HUES64 (cell line): Measurements from ENCODE around the gene FBXL16.
A peak's percentile ranks its signal among the peaks of the same experiment; 100 is the strongest.

Experiments used
- H3K27ac ChIP-seq: 2 replicates; pipeline ENCODE4 v1.7.0; 2013; ENCODE audit warnings: low read depth, low read length, inconsistent platforms
- H3K27me3 ChIP-seq: 2 replicates; pipeline ENCODE4 v1.6.1; 2013; ENCODE audit warnings: mild to moderate bottlenecking, low read length; ENCODE audit not compliant: insufficient read depth
- H3K36me3 ChIP-seq: 2 replicates; pipeline ENCODE4 v1.6.1; 2013; ENCODE audit warnings: mild to moderate bottlenecking, low read length; ENCODE audit not compliant: insufficient read depth
- H3K4me1 ChIP-seq: 2 replicates; pipeline ENCODE4 v1.6.1; 2013; ENCODE audit warnings: mild to moderate bottlenecking, low read length, moderate library complexity; ENCODE audit not compliant: insufficient read depth
- H3K4me3 ChIP-seq: 2 replicates; pipeline ENCODE4 v1.5.1; 2013; ENCODE audit warnings: mild to moderate bottlenecking, low read length, moderate library complexity
- H3K9ac ChIP-seq: 2 replicates; pipeline ENCODE4 v1.6.1; 2013; ENCODE audit warnings: mild to moderate bottlenecking, low read depth, low read length
- H3K9me3 ChIP-seq: 2 replicates; pipeline ENCODE4 v1.6.1; 2013; ENCODE audit warnings: low read depth, low read length; ENCODE audit not compliant: insufficient read depth
- WGBS: fragments of 150-250, 120-280 bp; methylation state at CpG from one replicate; pipeline ENCODE4 v1.1.7; 2013; ENCODE audit warnings: missing lambda C conversion rate; 5-methylcytosine and 5-hydroxymethylcytosine counted together

FBXL16 gene

DNA sequence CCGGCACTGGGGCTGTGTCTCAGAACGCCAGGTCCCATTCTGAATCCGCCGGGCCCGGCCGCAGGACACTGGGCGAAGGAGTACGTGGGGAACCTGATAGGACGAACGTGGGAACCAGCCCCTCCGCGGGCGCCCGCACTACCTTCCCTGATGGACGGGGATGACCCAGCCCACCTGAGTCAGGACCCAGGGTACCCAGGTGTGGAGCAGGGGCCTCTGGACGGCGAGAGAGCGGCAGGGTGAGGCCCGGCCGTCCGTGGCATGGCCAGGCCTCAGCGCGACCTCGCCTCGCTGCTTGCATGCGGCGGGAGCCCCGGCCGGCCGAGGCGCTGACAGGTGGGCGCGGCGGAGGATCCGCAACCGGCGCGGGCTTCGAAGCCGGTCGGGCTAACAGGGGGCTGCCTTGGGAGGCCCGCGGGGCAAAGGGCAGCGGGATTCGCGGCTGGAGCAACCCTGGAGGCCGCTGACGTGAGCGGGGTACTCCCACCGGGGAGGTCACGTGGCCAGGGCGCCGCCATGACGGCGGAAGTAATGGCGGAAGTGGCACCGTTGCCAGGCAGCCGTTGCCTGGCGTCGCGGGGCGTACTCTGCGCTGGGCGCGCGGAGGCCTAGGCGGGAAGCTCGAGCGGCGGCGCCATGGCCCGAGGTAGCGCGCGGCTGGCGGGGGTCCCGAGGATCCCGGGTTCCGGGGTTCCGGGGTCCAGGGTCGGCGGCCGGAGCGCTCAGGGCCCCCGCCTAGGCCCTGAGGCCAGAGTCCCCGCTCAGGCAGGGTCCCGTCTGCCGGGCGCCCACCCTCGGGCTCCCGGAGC is 56.6 kb downstream of the FBXL16 start, which contains the start of gene WDR90:
Gene WDR90, plus strand, starts transcription at position 585 of the 809 bp plus-strand sequence. Its CDS starts 52 bp downstream, at position 637.
- Histone ChIP-seq H3K9ac (peak within 1 kb of the TSS; percentile 74), H3K4me3 (peak within 1 kb of the TSS; percentile 65), H3K4me1 (no peaks in the 10 kb centered on the region), H3K27me3 (no peaks in the 10 kb centered on the region), H3K36me3 (peaks cover 19% of the 10 kb centered on the region; the same call in 1 of the 2 replicates), H3K9me3 (no peaks in the 10 kb centered on the region), H3K27ac (peak within 1 kb of the TSS; percentile 82)
- WGBS = 2% methylated on average over 91 of the region's 91 CpGs

DNA sequence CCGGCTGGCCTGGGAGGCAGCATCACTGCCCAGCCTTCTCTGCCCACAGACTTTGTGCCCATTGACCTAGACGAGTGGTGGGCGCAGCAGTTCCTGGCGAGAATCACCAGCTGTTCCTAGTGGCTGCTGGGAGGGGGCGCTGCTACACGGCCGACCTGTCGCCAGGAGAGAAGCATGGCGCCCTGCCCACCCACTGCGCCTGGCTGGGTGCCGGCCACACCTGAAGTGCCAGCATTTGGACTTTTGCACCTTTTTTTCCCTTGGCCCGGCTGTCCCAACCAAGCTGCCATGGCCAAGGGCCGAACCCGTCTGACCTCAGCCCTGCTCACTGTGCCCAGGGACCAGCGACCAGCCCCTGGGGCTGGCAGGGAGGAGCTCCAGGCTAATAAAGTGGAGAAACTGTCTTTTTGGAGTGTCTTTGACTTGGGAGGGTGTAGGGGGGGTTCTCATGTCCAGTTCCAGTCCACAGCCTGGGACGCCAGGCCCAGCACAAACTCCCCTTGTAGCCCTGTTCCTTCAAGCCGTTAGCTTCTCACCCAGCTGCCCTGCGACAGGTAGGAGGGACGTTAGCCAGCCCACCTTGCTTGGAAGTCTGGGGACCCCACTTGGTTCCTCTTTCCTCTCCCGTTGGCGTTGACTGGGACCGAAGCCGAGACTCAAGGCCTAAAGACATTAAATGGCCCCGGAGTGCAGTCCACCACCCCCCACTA is 57.4 kb downstream of the FBXL16 start:
- WGBS = 41% methylated on average over 24 of the region's 24 CpGs

DNA sequence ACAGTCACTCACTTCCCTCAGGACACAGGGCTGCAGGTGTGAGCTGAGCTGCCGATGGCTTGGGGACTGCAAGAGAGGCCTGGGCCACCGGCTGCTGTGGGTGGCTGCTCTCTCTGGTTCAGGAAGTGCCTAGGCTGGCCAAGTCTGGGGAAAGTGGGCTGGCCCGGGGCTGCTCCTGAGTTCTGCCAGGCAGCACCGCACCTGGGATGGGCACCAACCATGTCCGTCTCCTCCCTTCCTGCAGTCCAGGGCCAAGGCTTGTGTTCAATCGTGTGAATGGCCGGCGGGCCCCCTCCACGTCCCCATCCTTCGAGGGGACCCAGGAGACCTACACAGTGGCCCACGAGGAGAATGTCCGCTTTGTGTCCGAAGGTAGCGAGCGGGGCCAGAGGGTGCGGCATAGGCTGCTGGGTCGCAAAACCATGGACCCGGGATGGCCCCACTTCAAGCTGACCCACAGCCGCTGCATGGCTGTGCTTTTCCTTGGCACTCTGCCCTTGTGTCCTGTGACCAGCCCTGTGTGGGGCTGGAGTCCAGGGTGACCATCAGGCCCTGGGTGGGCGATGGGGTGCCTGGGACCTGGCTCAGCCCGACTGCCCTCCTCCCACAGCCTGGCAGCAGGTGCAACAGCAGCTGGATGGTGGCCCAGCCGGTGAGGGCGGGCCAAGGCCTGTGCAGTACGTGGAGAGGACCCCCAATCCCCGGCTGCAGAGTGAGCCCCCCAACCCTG is 58.3 kb downstream of the FBXL16 start:
- Histone ChIP-seq H3K27ac (no peak overlapping the region), H3K9me3 (no peaks in the 10 kb centered on the region), H3K36me3 (peaks cover 6% of the 10 kb centered on the region; the same call in 1 of the 2 replicates), H3K27me3 (peaks cover 10% of the 10 kb centered on the region), H3K4me3 (no peak overlapping the region), H3K9ac (no peak overlapping the region), H3K4me1 (no peaks in the 10 kb centered on the region)
- WGBS = 92% methylated on average over 24 of the region's 25 CpGs

More for the DNA sequence above, 57.4 kb downstream of the FBXL16 start:
- Histone ChIP-seq H3K9me3 (no peaks in the 10 kb centered on the region), H3K9ac (peak overlapping the region; percentile 74), H3K4me1 (no peaks in the 10 kb centered on the region), H3K36me3 (peaks cover 12% of the 10 kb centered on the region; the same call in 1 of the 2 replicates), H3K27me3 (peaks cover 2% of the 10 kb centered on the region; the same call in 1 of the 2 replicates), H3K27ac (peak overlapping the region; percentile 82; the same call in 1 of the 2 replicates), H3K4me3 (peak overlapping the region; percentile 65)

DNA sequence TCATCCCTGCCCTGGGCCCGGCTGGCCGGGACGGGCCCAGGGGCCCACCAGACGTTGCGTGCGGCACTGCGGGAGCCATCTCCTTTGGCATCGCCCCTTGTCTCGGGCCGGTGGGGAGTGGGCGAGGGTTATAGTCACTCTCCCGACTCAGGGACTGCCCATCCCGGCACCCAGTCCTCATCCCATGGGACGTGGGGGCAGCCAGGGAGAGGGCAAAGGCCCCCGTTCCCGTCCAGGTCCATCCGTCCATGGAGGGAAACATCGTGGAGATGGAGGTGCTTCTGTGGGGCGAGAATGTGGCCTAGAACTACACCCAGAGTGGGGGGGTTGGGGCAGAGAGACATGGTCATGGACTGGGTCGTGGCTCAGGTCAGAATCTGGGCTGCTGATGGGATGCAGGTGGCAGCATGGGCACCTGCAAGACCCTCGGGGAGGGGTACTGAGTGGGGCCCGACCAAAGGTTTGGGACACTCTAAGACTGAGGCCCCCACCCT is 58.9 kb downstream of the FBXL16 start:
- H3K9ac ChIP-seq = no peak overlapping the region
- H3K9me3 ChIP-seq = no peaks in the 10 kb centered on the region
- no peak overlapping the region for H3K4me3 ChIP-seq
- no peaks in the 10 kb centered on the region for H3K4me1 ChIP-seq
- 0 out of 2 replicates have a peak, but pooled peaks cover under 1% of the 10 kb centered on the region for H3K36me3 ChIP-seq
- H3K27me3 ChIP-seq = peaks cover 13% of the 10 kb centered on the region
- H3K27ac ChIP-seq = no peak overlapping the region
- WGBS = 94% methylated on average over 22 of the region's 22 CpGs

DNA sequence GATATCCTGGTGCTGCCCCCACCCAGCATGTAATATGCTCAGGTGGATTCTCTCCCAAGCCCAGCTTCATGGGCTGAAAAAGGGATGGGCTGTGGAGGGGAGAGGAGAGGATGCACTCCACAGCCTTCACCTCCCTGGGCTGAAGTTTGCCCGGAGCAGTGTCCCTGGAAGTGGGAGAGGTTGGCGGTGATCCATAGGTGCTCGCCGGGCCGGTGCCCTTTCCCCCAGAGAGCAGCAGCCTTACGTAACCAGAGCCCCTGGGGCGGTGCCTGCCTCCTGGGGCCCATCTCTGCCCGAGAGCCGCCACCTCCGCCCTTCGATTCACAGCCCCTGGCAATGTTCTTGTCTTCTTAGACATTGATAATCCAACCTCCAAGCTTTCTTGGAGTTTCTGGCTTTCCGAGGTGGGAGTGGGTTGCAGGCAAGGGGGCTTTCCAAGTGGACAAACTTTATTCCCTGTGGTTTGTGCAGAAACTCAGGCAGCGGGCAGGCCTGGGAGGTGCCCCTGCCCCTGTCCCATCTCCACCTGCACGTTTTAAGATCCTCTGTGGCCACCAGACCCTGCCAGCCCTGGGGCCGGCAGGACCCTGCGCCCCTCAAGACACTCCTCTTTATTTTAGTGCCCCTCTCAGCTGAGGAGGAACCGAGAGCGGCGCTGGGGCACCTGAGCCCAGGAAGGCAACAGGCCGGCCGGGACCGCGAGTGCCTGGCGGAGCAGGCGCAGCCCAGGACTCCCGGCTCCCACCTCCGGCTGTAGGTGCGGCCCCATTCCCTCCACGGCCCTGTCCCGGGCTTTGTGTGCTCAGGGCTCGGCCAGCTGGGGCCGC is 59.5 kb downstream of the FBXL16 start:
- H3K9ac ChIP-seq = no peak overlapping the region
- no peaks in the 10 kb centered on the region for H3K9me3 ChIP-seq
- H3K4me3 ChIP-seq = no peak overlapping the region
- no peaks in the 10 kb centered on the region for H3K4me1 ChIP-seq
- no peaks in the 10 kb centered on the region for H3K36me3 ChIP-seq
- peaks cover 13% of the 10 kb centered on the region for H3K27me3 ChIP-seq
- H3K27ac ChIP-seq = no peak overlapping the region
- 92% methylated on average over 32 of the region's 32 CpGs for WGBS

DNA sequence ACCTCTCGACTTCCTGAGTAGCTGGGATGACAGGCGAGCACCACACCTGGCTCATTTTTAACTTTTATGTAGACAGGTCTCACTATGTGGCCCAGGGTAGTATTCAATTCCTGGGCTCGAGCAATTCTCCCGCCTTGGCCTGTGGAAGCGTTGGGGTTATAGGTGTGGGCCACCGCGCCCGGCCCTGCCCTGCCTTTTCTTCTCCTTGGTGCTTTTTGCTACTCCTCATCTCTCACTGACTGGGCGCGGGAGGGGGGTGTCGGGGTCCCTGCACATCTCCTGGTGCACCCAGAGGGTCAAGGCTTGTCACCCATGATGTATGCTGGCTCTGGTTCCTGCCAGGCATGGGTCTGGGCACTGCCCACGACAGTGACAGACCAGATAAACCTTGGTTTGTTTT is 61.0 kb downstream of the FBXL16 start:
- Histone ChIP-seq H3K27me3 (peaks cover 13% of the 10 kb centered on the region), H3K27ac (no peak overlapping the region), H3K4me1 (no peaks in the 10 kb centered on the region), H3K36me3 (no peaks in the 10 kb centered on the region), H3K9me3 (no peaks in the 10 kb centered on the region), H3K9ac (no peak overlapping the region), H3K4me3 (no peak overlapping the region)
- WGBS = 98% methylated on average over 12 of the region's 12 CpGs

DNA sequence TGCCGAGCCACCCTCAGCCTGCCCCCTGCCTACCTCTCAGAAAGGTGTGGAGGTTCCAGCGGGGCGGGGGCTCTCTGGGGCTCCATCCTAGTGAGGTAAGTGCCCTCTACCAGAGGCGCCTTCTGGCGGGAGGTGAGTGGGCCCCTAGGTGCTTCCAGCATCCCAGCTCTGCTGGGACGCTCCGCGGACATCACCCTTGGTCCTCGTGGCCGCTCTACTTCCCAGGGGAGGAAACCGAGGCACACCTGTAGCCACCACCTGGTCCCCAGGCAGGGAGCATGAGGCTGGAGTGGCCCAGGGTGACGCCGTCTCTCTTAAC is 62.6 kb downstream of the FBXL16 start:
- Histone ChIP-seq H3K4me3 (peak overlapping the region; percentile 72), H3K27me3 (peaks cover 13% of the 10 kb centered on the region), H3K4me1 (peaks cover 9% of the 10 kb centered on the region), H3K27ac (no peak overlapping the region), H3K36me3 (no peaks in the 10 kb centered on the region), H3K9me3 (no peaks in the 10 kb centered on the region), H3K9ac (no peak overlapping the region)
- WGBS = 86% methylated on average over 11 of the region's 13 CpGs
